Osteoblast (primary cell): ENCODE results near the gene RPL18A. TPM values are rescaled to one million over a fixed set of nuclear protein-coding genes. Genes with fewer than 3 reads are reported as not detected.
A peak's percentile ranks its signal among the peaks of the same experiment; 100 is the strongest.

Experiments
- DNase-seq: peaks from one replicate; pipeline ENCODE4 v3.0.0; 2011; ENCODE audit warnings: low spot score, mixed read lengths; ENCODE audit not compliant: insufficient read length; ENCODE audit errors: missing footprints
- H2AFZ ChIP-seq: 2 replicates; pipeline ENCODE4 v1.6.0; 2011; ENCODE audit warnings: mild to moderate bottlenecking, low read length
- H3K27ac ChIP-seq: 2 replicates; pipeline ENCODE4 v1.5.1; 2011; ENCODE audit warnings: mild to moderate bottlenecking, low read depth, low read length, moderate library complexity
- H3K27me3 ChIP-seq: 2 replicates; pipeline ENCODE4 v1.6.0; 2012; ENCODE audit warnings: mild to moderate bottlenecking, control low read depth, inconsistent platforms, low read length, moderate library complexity; ENCODE audit not compliant: insufficient read depth
- H3K36me3 ChIP-seq: 2 replicates; pipeline ENCODE4 v1.5.1; 2011; ENCODE audit warnings: mild to moderate bottlenecking, low read length, control low read depth, moderate library complexity; ENCODE audit not compliant: insufficient read depth
- H3K4me1 ChIP-seq: 2 replicates; pipeline ENCODE4 v1.5.1; 2011; ENCODE audit warnings: mild to moderate bottlenecking, low read length, control low read depth, moderate library complexity; ENCODE audit not compliant: insufficient read depth
- H3K4me2 ChIP-seq: 2 replicates; pipeline ENCODE4 v1.6.0; 2011; ENCODE audit warnings: mild to moderate bottlenecking, low read length; ENCODE audit not compliant: insufficient read depth
- H3K4me3 ChIP-seq: fragments of 200-600 bp; sonication (generic); 3 replicates; pipeline ENCODE4 v1.5.1; 2012; ENCODE audit warnings: mild to moderate bottlenecking, low read length, inconsistent platforms; ENCODE audit not compliant: insufficient read depth
- H3K79me2 ChIP-seq: 2 replicates; pipeline ENCODE4 v1.6.0; 2012; ENCODE audit warnings: mild to moderate bottlenecking, low read length, control low read depth, inconsistent platforms; ENCODE audit not compliant: insufficient read depth
- H3K9me3 ChIP-seq: 2 replicates; pipeline ENCODE4 v1.5.1; 2011; ENCODE audit warnings: low read depth, low read length, control low read depth
- H4K20me1 ChIP-seq: 2 replicates; pipeline ENCODE4 v1.6.0; 2012; ENCODE audit warnings: mild to moderate bottlenecking, low read length, control low read depth; ENCODE audit not compliant: insufficient read depth
- CTCF ChIP-seq: IDR thresholded peaks from 2 replicates; pipeline ENCODE4 v1.5.1; 2011; ENCODE audit warnings: mild to moderate bottlenecking, low read depth, low read length, moderate library complexity; ENCODE audit errors: extremely low read depth
- small RNA-seq: library from RNA; depleted of rRNA; stranded (forward); fragments of <200 nt; gene quantifications from one replicate; pipeline ENCODE3, GENCODE V24; 2012
- total RNA-seq: library from RNA; depleted of rRNA; stranded (reverse); fragments of >200 nt; gene quantifications from 2 replicates; pipeline ENCODE4 v1.2.3, GENCODE V29; 2012

Gene RPL18A
- total RNA-seq, 1 donor, result 869 TPM

GRCh38 chr19:17908244-17908643 is 48.5 kb downstream of the RPL18A start:
- TF ChIP-seq CTCF, result no peak
- Histone ChIP-seq H4K20me1 (no peaks in the 10 kb centered on the region), H3K36me3 (no peaks in the 10 kb centered on the region), H3K27me3 (peaks cover 3% of the 10 kb centered on the region), H3K4me1 (no peaks in the 10 kb centered on the region), H3K27ac (no peak overlapping the region), H3K4me3 (no peak overlapping the region), H3K9me3 (peaks cover 2% of the 10 kb centered on the region), H2AFZ (no peak overlapping the region), H3K79me2 (no peaks in the 10 kb centered on the region), H3K4me2 (no peak overlapping the region)
- DNase-seq, result no peak

GRCh38 chr19:17909003-17909732 is 49.5 kb downstream of the RPL18A start:
- H3K36me3 ChIP-seq, result no peaks in the 10 kb centered on the region
- peaks cover 2% of the 10 kb centered on the region for H3K9me3 ChIP-seq
- no peaks in the 10 kb centered on the region for H3K4me1 ChIP-seq
- peak; percentile 31 for DNase-seq
- peaks cover 3% of the 10 kb centered on the region for H3K27me3 ChIP-seq
- no peak overlapping the region for H2AFZ ChIP-seq
- no peaks in the 10 kb centered on the region for H3K79me2 ChIP-seq
- no peaks in the 10 kb centered on the region for H4K20me1 ChIP-seq
- H3K4me2 ChIP-seq, result no peak overlapping the region
- H3K27ac ChIP-seq, result no peak overlapping the region
- H3K4me3 ChIP-seq, result no peak overlapping the region
- no peak for TF ChIP-seq CTCF

GRCh38 chr19:17910791-17911360 is 51.2 kb downstream of the RPL18A start:
- H3K27me3 ChIP-seq, result peaks cover 3% of the 10 kb centered on the region

More at GRCh38 chr19:17910791-17911360, 51.2 kb downstream of the RPL18A start:
- no peak for TF ChIP-seq CTCF
- H2AFZ ChIP-seq, result no peak overlapping the region
- no peaks in the 10 kb centered on the region for H3K4me1 ChIP-seq
- no peak overlapping the region for H3K4me3 ChIP-seq
- H4K20me1 ChIP-seq, result no peaks in the 10 kb centered on the region
- peaks cover 2% of the 10 kb centered on the region for H3K9me3 ChIP-seq
- no peak overlapping the region for H3K27ac ChIP-seq
- H3K36me3 ChIP-seq, result no peaks in the 10 kb centered on the region
- no peak overlapping the region for H3K4me2 ChIP-seq
- H3K79me2 ChIP-seq, result no peaks in the 10 kb centered on the region
- peak; percentile 62 for DNase-seq

Small RNAs within 50 kb of the gene (small RNA-seq; reads per million reads assigned to genes)
- not detected for gene SNORA68

Other genes with a start within 250 kb of the RPL18A start
- gene UNC13A, start 171.6 kb upstream of the RPL18A start, total RNA-seq, result under 0.01 TPM in 2 replicates
- 15.2 and 16.5 TPM in 2 replicates for gene MAP1S, start 140.4 kb upstream of the RPL18A start, total RNA-seq
- gene FCHO1, start 108.4 kb upstream of the RPL18A start, total RNA-seq, result 0.72 TPM in 1 of 2 replicates, not detected in the other
- not detected in 2 replicates for gene B3GNT3, start 64.8 kb upstream of the RPL18A start, total RNA-seq
- gene INSL3, start 38.4 kb upstream of the RPL18A start, total RNA-seq, result not detected in 2 replicates
- gene JAK3, start 11.9 kb upstream of the RPL18A start, total RNA-seq, result 1.8 and 2.4 TPM in 2 replicates
- gene SLC5A5, start 12.0 kb downstream of the RPL18A start, total RNA-seq, result under 0.01 TPM in 2 replicates
- gene CCDC124, start 73.1 kb downstream of the RPL18A start, total RNA-seq, result 15.9 and 21.5 TPM in 2 replicates
- gene KCNN1, start 107.2 kb downstream of the RPL18A start, total RNA-seq, result under 0.01 TPM in 1 of 2 replicates, not detected in the other
- gene ARRDC2, start 148.3 kb downstream of the RPL18A start, total RNA-seq, result 15.9 and 22.4 TPM in 2 replicates
- 0.29 and 0.72 TPM in 2 replicates for gene IL12RB1, start 227.0 kb downstream of the RPL18A start, total RNA-seq
- gene MAST3, start 237.9 kb downstream of the RPL18A start, total RNA-seq, result 5.4 and 5.6 TPM in 2 replicates